ENCODE measurements around the gene MRPL9.

- no peak for TF ChIP-seq EZH2phosphoT487 (IDR thresholded peaks at IDR 0.05; ENCODE audit: low read length)
- no peak for TF ChIP-seq CTCF (IDR thresholded peaks at IDR 0.05; ENCODE audit: low read length)
Measured at GRCh38 chr1:151718011-151718431, 45.3 kb downstream of the MRPL9 start.
